Right hindlimb (tissue), 1 donor: ENCODE data around the gene CLEC11A.

Experiments
- DNase-seq: peaks from one replicate; pipeline ENCODE4 v3.0.0-alpha.2; 2018

CLEC11A gene, protein sequence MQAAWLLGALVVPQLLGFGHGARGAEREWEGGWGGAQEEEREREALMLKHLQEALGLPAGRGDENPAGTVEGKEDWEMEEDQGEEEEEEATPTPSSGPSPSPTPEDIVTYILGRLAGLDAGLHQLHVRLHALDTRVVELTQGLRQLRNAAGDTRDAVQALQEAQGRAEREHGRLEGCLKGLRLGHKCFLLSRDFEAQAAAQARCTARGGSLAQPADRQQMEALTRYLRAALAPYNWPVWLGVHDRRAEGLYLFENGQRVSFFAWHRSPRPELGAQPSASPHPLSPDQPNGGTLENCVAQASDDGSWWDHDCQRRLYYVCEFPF

DNA sequence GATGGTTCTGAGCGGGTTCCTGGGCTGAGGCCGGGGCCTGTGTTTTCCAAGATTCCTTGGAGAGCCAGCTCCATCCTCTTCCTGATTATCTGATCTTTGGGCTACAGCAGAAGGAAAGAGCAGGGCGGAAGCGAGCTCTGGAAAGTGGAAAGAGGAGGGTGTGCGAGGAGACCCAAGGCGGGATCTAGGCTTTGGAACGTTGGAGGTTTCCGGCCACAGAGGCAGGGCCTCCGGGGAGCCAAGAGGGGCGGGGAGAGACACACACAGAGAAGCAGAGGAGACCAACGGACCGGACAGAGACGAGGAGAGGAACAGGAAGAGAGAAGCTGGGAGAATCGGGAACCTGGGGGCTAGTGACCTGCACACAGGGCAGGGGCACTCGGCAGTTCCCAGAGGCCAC is at the start of gene CLEC11A:
TSS of gene CLEC11A (plus strand) at position 296 of the 400 bp plus-strand sequence. CDS start 162 bp downstream, outside the sequence.
- DNase-seq = peak; percentile 87

DNA sequence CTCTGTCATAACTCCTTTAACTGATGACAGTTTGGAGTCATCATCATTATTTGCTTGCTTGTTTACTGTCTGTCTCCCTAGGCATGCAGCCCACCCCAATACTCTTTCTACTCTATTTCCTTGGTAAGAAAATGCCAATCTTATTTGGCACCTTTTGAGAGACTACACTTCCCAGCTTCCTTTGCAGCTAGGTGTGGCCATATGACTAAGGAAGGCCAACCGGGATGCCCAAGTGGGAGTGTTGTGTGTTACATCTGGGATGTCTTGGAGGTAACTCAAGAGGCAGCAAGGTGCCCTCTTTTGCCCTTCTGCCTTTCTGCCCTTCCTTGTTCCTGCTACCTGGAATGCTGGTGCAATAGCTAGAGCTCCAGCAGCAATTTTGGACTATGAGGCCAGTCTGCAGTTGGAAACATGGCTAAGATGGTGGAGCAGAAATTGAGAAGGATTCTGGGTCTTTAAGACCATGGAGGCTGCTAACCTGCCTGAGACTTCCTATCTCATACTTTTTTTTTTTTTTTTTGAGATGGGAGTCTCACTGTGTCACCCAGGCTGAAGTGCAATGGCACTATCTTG is 46.5 kb upstream of the CLEC11A start:
- DNase-seq = no peak

DNA sequence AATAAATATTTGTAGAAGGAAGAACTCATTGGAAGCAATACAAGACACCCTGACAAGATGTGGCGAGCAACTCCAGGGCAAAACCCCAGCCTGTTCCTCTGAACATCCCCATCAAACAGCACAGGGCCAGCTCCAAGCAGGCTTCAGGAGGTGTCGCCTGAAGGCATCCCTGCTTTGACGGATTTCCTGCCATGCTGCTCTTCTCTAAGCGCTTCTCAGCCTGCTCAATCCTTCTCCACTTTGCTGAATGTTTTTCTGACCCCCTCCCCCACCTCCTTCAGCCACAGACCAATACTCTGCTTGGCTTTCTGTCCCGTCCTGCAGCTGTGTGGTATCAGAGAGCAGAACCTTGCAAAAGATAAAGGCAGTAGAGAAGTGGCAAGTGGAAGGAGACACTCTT is 45.5 kb upstream of the CLEC11A start:
- no peak for DNase-seq

DNA sequence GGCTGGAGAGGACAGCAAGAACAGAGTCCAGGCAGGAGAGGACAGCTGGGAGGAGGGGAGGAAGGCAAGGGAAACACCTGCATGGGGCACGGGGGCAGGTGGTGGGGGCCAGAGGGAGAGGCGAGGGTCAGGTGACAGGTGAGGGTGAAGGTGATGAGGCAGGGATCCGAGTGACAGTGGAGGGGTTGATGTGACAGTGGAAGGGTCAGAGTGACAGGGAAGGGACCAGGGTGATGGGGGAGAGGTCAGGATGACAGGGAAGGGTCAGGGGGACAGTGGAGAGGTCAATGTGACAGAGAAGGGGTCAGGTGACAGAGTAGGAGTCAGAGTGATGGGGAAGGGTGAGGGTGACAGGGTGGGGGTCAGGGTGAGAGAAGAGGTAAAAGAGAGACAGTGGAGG is 44.8 kb upstream of the CLEC11A start:
- DNase-seq = no peak

DNA sequence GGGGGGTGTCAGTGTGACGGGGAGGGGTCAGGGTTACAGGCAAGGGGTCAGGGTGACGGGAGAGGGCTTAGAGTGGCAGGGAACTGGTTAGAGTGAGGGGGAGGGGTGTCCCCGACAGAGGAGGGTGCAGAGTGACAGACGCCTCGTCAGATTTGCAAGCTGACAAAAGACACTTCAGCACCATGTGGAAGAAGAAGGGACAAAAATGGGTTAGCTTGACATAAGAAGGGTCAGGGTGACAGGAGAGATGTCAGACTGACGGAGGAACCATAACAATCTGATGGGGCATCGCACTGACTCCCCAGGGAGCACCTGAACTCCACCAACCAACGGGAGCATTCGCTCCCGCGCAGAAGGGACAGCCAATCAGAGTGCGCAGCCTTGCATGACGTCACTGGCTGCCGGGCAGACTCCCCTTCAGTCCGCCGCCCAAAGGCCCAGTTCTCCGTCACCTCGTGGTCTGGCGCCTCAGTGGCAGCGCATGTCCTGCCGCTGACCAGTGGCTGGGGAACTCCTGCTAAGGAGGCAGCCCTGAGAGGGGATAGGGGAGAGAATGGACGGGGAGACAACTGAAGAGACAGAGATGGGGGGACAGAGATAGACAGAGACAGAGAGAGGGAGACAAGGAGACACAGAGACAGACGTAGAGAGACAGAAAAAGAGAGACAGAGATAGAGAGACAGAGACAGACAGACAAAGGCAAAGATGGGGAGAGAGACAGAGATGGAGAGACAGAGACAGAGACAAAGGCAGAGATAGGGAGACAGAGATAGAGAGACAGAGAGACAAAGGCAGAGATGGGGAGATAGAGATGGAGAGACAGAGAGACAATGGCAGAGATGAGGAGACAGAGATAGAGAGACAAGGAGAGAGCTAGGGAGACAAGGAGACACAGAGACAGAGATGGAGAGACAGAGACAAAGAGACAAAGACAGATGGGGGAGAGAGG is 43.7 kb upstream of the CLEC11A start:
- peak; percentile 81 for DNase-seq

DNA sequence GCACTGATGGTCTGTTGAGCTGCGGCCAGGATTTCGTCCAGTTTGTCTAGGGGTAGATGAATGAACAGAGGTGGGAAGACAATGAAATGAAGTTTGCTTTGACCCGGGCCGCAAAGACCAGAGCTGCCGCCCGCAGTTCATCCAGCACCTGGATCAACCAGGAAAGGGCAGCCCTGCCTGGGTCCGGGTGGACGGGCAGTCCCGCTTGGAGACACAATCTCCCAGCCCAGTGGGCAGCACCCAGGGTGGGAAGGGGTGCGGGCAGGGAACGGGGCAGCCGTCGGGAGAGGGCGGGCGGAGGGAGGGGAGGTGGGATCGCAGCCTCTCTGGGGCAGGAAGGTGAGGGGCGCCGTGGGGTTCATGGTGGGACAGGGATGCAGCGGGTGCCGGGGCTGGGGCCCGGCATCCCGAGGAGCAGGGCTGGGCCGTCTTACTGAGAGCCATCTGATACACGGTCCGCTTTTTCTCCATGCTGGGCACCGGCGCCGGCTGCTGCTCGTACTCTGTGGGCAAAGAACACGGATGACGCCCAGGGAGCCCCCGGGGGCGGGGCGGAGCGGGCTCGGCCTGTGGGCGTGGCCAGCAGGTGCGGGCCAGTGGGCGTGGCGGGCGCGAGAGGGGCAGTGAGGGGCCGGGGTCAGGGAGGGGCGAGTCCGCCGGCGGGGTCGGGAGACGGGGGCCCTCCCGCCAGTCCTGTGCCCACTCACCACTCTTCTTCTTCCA is 36.7 kb upstream of the CLEC11A start:
- DNase-seq = no peak

DNA sequence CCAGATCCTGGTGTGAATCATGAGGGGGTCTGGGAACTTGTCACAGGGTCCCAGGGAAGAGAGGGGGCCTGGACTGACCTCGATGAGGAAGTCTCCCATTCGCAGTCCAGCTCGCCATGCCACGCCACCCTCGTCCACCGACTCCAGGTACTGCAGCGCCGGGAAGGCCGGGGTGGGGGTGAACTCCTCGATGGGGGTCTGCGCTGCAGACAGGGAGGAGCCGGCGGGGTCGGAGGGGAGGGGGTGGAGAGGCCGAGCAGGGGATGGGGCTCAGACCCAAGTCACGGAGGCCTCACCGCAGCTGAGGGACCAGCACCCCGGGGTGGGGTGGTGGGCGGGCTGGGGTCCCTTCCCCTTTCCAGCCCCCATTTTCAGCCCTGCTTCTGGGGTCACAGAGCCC is 34.4 kb upstream of the CLEC11A start:
- no peak for DNase-seq

DNA sequence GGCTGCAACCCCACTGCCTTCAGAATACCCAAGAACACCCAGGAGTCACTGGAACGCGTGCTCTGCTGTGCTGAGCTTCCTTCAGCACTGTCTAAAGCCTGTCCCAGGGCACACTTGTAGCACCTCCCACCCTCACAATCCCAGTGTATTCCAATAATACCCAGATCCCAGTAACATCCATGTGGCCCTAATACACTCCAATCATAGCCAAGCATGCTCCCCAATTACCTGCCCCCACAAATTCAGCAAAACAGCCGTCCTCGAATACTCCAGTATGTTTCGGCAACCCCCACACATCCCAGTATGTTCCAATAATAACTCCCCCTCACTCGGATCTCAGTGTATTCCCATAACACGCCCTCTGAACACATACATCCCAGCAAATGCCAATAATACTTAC is 32.7 kb upstream of the CLEC11A start:
- no peak for DNase-seq

DNA sequence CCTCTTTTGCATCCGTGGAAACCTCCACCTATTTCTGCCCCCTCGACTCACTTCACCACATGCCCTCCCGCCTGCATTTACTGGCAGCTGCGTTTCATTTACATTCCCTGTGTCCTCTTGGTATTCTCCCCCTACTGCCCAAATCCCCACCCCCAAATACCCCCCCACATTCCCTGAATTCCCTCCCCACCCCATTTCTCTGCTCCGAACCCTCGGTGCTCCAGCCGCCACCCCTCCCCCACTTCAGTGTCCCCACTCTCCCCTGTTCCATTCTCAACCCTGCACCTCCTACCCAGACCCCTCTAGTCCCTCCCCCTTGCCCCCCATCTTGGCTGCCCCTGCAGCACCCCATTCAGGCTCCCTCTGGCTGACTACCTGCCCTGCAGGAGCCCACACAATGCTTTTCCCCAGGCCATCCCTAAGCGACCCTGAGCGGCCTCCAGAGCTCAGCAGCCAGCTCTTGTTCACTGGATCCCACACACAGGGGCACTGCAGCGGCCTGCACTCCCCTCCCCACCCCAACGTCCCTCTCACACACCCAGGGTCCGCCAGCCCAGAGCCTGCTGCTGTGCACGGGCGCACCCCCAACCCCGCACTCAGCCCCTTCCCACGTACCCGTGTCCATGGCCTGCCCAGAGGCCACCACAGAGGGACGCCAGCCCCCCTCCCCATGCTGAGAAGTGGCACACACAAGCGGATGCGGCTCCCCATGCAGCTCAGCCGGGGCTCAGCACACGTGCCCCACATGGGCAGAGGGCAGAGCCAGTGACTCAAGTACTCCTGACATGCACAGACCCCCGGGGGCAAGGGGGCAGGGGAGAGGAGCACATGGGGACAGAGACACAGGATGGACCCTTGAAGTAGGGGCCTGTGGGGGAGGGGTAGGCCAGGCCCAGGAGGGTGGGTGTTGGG is 29.8 kb upstream of the CLEC11A start:
- no peak for DNase-seq

DNA sequence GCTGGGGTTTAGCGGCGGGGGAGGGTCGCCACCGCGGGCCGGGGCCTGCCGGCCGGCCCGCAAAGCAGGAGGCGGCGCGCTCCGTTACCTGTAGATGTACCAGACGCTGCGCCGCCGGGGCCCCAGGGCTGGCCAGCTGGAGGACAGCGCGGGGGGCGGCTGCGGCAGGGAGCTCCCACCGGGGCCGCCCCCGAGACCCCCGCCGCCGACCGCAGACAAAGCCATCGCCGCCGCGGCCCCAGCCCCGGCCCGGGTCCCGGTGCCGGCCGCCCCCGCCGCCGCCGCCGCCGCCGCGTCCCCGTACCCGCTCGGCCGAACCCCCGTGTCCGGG is 28.4 kb upstream of the CLEC11A start:
- no peak for DNase-seq

DNA sequence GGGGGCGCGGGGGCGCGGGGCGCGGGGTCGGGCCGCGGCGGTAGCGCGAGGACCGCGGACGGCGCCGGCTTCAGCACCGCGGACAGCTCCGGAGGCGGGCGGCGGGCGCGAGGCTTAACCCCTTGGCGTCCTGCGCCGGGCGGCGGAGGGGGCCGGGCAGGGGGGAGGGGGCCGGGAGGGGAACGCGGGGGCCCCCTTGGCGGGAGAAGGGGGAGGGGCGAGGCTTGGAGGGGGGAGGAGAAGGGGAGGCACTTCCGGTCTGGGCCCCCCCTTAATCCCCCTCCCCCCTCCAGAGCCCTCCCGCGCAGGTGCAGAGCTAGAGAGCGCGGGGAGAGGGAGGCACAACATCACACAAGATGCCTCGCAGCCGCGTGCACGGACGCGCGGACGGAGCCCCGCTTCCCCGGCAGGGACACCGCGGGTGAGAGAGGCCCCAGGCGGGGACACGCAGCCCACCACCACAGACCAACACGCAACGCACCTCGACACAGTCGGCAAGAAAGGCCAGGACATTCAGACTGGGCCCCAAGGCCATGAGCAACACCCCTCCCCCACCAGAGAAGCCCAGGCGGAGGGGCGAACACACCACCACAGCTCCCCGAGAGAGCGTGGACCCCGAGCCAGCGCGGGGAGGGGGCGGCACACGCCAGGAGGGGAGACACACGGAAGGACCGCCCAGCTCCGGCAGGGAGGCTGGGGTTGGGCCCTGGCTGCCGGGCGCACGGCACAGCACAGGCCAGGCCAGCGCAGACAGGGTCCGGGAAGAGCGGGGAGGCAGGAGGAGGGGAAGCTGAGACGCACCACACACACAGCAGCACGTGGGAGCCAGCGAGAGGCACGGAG is 27.7 kb upstream of the CLEC11A start:
- peak; percentile 44 for DNase-seq

DNA sequence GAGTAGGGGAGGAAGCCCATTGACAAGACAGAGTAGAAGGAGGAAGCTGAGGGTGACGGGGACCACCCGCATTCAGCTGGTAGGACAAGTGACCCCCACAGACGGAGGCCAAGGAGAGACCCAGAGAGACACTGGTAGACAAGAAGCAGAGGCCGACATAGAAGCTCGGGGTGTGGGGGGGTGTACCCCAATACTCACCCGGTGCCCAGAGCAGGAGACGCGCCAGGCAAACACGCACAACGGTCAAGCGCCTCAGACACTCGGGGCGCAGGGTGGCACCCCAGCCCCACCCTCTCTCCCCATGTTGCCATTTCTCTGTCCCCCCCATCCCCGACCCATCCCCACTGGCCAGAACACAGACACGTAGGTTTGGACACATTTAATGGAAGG is 27.1 kb upstream of the CLEC11A start:
- no peak for DNase-seq

DNA sequence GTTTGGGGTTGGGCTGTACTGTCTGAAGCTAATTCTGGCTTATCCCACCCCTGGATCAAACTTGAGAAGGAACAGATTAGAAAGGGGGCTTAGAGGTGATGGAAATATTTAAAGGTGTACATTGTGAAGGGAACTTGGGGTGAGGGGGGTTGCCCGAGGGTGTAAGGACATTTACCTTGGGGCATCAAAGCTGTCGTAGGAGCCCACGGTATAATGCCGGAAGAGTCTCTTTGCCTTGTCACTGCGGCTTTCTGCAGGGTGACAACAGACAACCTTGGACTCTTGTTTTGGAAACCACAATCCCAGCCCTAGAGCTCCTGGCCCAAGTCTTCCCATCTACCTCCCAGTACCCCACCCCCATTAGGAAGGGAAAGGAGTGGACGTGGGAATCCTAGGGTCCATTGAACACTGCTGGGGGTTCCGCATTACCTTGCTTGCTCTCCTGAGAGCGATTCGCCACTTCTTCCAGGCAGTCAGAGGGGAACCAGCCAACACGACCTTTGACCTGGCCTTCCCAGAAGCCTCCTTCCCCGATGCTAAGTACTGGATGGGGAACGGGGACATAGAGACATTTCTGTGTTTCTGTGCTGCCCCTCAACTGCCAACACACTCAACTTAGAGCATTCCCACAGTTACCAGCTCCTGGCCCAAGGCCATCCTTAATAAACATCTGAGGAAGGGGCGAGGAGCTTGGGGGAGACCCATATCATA is 25.6 kb upstream of the CLEC11A start:
- DNase-seq = no peak

DNA sequence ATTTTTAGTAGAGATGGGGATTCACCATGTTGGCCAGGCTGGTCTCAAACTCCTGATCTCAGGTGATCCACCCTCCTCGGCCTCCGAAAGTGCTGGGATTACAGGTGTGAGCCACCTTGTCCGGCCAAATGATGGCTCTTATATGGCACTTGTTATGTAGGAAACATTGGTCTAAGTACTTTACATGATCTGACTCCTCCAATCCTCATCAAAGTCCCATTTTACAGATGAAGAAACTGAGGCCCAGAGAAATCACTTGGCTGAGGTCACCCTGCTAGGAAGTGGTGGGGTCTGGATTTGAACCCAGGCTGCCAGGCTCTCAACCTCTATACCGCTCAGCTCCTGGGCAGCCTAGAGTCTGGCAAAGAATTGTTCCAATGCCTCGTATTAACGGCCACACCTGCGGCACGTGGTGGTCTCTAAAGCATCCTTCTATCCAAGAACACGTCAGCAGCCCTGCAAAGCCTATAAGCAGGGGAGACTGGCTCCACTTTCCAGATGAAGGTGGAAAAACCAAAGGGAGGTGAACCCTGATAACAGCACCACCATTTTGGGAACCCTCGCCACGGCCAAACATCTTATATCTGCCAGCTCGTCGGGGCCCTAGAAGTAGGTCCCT is 21.7 kb upstream of the CLEC11A start:
- DNase-seq = no peak

DNA sequence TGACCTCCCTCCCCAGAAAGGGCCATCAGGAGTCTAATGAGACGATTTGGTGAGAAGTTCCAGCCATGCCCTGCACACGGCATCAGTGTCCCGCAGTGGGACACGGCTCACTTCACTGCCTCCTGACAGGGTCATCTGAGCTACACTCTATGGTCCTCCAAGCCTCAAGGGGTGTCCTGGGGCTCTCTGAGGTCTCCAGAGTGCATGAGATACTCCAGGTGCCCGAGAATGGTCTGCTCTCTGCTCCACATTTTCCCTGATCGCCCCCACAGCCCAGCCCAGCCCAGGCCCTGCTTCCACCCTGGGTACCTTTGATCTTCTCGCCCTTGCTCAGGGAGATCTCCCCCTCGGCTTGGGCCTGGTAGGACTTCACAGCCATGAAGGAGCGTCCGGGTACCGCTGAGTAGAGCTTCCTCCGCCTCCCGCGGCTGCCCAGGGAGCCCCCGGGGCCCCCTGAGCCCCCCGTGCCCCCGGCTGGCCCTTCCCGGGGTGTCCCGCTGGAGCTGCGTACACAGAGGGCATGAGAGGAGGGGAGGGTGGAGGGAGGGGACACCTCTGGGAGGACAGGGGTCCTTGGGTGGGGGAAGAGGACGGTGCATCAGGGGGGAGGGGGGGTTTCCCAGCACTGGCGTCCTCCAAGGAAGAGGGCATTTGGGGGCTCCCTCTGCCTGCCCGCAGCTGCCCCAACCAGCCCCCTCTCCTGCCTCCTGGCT is 20.9 kb upstream of the CLEC11A start:
- DNase-seq = no peak

DNA sequence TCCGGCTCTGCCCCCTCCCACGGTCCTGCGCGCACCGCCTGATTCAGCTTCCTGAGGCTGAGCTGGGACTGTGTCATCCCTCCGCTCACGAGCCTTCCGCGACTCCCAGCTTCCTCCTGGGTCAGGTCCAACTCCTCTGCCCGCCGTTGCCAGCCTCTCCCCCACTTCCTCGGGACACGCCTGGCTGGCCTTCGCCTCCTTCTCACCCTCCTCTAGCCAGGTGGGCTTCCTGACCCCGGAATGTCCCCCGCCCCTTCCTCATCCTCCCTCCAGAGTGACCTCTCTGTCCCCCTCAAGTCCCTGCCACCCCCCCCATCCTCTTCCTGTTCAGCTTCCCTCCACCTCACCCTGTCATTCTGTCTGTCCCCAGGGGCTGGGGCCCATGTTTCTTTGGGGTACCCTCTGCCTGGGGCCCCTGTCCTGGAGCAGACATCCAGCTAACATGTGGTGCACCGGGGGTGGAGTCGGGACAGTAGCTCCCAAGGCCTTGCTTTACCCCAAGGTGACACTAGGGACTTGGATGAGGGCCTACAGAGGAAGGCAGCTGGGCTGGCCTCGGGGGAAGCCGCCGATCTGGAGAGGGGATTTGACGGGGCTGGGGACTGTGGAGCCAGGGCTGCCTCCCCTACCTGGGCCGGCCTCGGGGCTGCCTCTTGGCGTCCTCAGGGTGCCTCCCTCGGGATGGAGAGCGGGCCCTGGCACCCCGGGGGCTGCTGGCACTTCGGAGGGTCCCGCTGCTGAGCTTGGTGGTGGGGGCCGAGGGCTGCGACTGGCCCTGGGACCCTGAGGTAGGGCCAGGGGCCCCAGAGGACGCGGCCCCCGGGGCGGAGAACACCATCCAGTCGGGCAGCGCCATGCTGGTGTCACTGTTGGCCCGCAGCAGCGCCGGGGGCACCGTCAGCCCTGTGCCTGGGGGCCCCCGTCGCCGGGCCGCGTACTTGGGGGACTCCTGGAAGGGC is 20.0 kb upstream of the CLEC11A start:
- DNase-seq = no peak

DNA sequence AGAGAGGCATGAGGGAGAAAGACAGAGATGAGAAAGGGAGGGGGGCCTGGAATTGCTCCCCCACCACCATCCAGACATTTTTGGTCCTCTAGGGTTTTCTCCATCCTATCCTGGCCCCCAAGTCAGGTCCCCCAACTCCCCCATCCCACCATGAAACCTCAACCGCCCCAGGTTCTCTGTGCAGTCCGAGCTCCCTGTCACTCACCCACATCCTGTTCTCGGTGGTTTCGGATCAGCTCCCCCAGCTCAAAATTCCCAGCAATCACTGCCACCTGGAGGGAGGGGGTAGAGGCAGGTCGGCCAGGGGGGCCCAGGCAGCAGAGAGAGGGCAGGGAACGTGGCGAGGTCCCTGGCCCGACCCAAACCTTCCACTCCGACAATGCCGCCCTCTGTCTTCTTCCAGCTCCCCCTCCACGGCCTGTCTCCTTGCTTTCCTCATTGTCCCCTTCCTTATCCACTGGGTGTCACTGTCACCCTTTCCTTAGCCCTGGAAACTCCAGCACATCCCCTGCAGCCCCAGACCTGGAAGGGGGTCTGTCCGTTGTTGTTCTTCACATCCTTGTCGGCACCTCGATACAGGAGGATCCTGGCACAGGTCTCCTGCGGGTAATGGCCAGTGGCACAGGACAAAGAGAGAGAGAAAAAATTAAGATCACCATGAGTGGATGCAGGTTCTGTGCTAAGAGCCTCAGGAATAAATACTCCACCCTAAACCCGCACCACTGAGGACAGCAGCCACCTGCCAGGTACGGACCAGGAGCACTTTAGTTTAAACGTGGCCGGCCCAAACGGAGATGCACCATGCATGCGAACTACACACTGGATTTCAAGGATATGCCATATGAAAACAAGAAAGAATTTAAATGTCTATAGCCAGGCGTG is 19.0 kb upstream of the CLEC11A start:
- no peak for DNase-seq
